Right cardiac atrium (tissue), 5 donors: ENCODE measurements around the gene EDIL3. TPM values are rescaled to one million over a fixed set of nuclear protein-coding genes. Genes with fewer than 3 reads are reported as not detected.

ENCODE experiments used
- ATAC-seq, 2 donors: fragments of 200-7000 bp; cut with Tn5 transposase; one replicate each; pipeline versions ENCODE4 v1.8.0 to v1.9.1; 2020; ENCODE audit warnings: moderate library complexity in 2 of 2, mild to moderate bottlenecking in 1 of 2
- DNase-seq, 3 donors: peaks; one replicate each; pipeline ENCODE4 v3.0.0-alpha.2; 2020
- H3K27ac ChIP-seq: one replicate; pipeline ENCODE4 v1.5.1; 2013; ENCODE audit warnings: mild to moderate bottlenecking, low read length, control low read depth, moderate library complexity
- H3K27me3 ChIP-seq: one replicate; pipeline ENCODE4 v1.6.1; 2013; ENCODE audit not compliant: control insufficient read depth, insufficient read depth
- H3K4me1 ChIP-seq: one replicate; pipeline ENCODE4 v1.6.1; 2013; ENCODE audit warnings: low read length; ENCODE audit not compliant: control insufficient read depth, insufficient read depth
- H3K4me3 ChIP-seq: one replicate; pipeline ENCODE4 v1.5.1; 2013; ENCODE audit warnings: low read length, control low read depth
- H3K9me3 ChIP-seq: one replicate; pipeline ENCODE4 v1.6.1; 2013; ENCODE audit warnings: low read length; ENCODE audit not compliant: control insufficient read depth
- WGBS: extraction: QIAGEN DNeasy Blood & Tissue Kit; methylation state at CpG from one replicate; pipeline ENCODE4 v1.1.7; 2013; 5-methylcytosine and 5-hydroxymethylcytosine counted together
- intact Hi-C, 4 donors: fragments of 100-400 bp; cut with DNase I; formaldehyde crosslinking; loops; one replicate each; pipeline versions ENCODE4 v1.11.0 to v1.14.0; 2022 to 2023
- polyA plus RNA-seq: library from polyadenylated mRNA; stranded (reverse); fragments of 200-250 nt; gene quantifications from one replicate; pipeline ENCODE4 v1.2.3, GENCODE V29; 2013
- total RNA-seq, 4 donors: library from RNA; stranded (reverse); fragmentation: NEBNext Ultra II Directional; extraction: Animal tissue kit (Norgen Biotek cat#: 25700); gene quantifications; one replicate each; pipeline ENCODE4 v1.2.1, GENCODE V29; 2021
- donor health status: healthy with polysubstance abuse.
- donor health status: DM: no; HTN: yes; CAD: no.
- donor health status: DM: no; HTN: no; CAD: no.
- donor health status: DM: no; HTN: yes; CAD: no; lungs with severe emphysema.
- donor health status: DM: yes; HTN: yes; CAD: no.

Gene EDIL3
- total and polyA plus RNA-seq, 5 donors: 3.2 to 14.6 (median 5.5) TPM

GRCh38 chr5:84253946-84254345 is 130.7 kb downstream of the EDIL3 start:
- no peaks in the 10 kb centered on the region for H3K4me1 ChIP-seq
- H3K9me3 ChIP-seq: no peaks in the 10 kb centered on the region
- no peak for DNase-seq
- intact Hi-C loops: no loop called here
- H3K27ac ChIP-seq: no peak overlapping the region
- no peak overlapping the region for H3K4me3 ChIP-seq
- 71% methylated on average over 1 of the region's 1 CpG for WGBS
- ATAC-seq: no peak
- H3K27me3 ChIP-seq: no peaks in the 10 kb centered on the region

- H3K4me1 ChIP-seq: no peaks in the 10 kb centered on the region
- H3K27me3 ChIP-seq: no peaks in the 10 kb centered on the region
- no peak for ATAC-seq
- no peak overlapping the region for H3K4me3 ChIP-seq
- no peak overlapping the region for H3K27ac ChIP-seq
- 81% methylated on average over 1 of the region's 1 CpG for WGBS
- H3K9me3 ChIP-seq: no peaks in the 10 kb centered on the region
- DNase-seq: no peak
- intact Hi-C loops: no loop called here
Measured at GRCh38 chr5:84251503-84251902, 133.2 kb downstream of the EDIL3 start.

- Histone ChIP-seq H3K27ac (no peak overlapping the region), H3K4me1 (no peaks in the 10 kb centered on the region), H3K27me3 (no peaks in the 10 kb centered on the region), H3K4me3 (no peak overlapping the region), H3K9me3 (no peaks in the 10 kb centered on the region)
- intact Hi-C loops: no loop called here
- DNase-seq (no peak), ATAC-seq (no peak)
- 65% methylated on average over 4 of the region's 4 CpGs for WGBS
Measured at GRCh38 chr5:84249918-84250630, 134.6 kb downstream of the EDIL3 start.

GRCh38 chr5:84248013-84248412 is 136.7 kb downstream of the EDIL3 start:
- intact Hi-C loops: no loop called here
- Histone ChIP-seq H3K9me3 (no peaks in the 10 kb centered on the region), H3K27ac (no peak overlapping the region), H3K4me1 (no peaks in the 10 kb centered on the region), H3K4me3 (no peak overlapping the region), H3K27me3 (no peaks in the 10 kb centered on the region)
- DNase-seq (no peak), ATAC-seq (no peak)
- WGBS: 63% methylated on average over 4 of the region's 4 CpGs

- Histone ChIP-seq H3K9me3 (no peaks in the 10 kb centered on the region), H3K27me3 (no peaks in the 10 kb centered on the region), H3K4me1 (no peaks in the 10 kb centered on the region), H3K27ac (no peak overlapping the region), H3K4me3 (no peak overlapping the region)
- intact Hi-C loops: no loop called here
- WGBS: 75% methylated on average over 3 of the region's 3 CpGs
- ATAC-seq: peak; percentile 46 to 57
- DNase-seq: no peak
Measured at GRCh38 chr5:84242286-84242685, 142.4 kb downstream of the EDIL3 start.

GRCh38 chr5:84239494-84239893 is 145.2 kb downstream of the EDIL3 start:
- Histone ChIP-seq H3K4me3 (no peak overlapping the region), H3K9me3 (no peaks in the 10 kb centered on the region), H3K4me1 (no peaks in the 10 kb centered on the region), H3K27me3 (no peaks in the 10 kb centered on the region), H3K27ac (no peak overlapping the region)
- WGBS: 44% methylated on average over 2 of the region's 2 CpGs
- intact Hi-C loops: no loop called here
- ATAC-seq (no peak), DNase-seq (no peak)

GRCh38 chr5:84237126-84237525 is 147.6 kb downstream of the EDIL3 start:
- Histone ChIP-seq H3K4me1 (no peaks in the 10 kb centered on the region), H3K9me3 (no peaks in the 10 kb centered on the region), H3K27me3 (no peaks in the 10 kb centered on the region), H3K27ac (no peak overlapping the region), H3K4me3 (no peak overlapping the region)
- DNase-seq: no peak
- intact Hi-C loops: no loop called here
- ATAC-seq: no peak

- H3K4me3 ChIP-seq: no peak overlapping the region
- no peaks in the 10 kb centered on the region for H3K4me1 ChIP-seq
- no peaks in the 10 kb centered on the region for H3K27me3 ChIP-seq
- no peak overlapping the region for H3K27ac ChIP-seq
- no peak for DNase-seq
- no peaks in the 10 kb centered on the region for H3K9me3 ChIP-seq
- ATAC-seq: no peak
- 72% methylated on average over 7 of the region's 7 CpGs for WGBS
- intact Hi-C loops: no loop called here
Measured at GRCh38 chr5:84231433-84231832, 153.2 kb downstream of the EDIL3 start.

GRCh38 chr5:84229045-84229444 is 155.6 kb downstream of the EDIL3 start:
- intact Hi-C loops: no loop called here
- no peak overlapping the region for H3K27ac ChIP-seq
- no peaks in the 10 kb centered on the region for H3K9me3 ChIP-seq
- H3K4me3 ChIP-seq: no peak overlapping the region
- no peaks in the 10 kb centered on the region for H3K27me3 ChIP-seq
- DNase-seq (no peak), ATAC-seq (no peak)
- H3K4me1 ChIP-seq: no peaks in the 10 kb centered on the region

GRCh38 chr5:84228266-84228665 is 156.4 kb downstream of the EDIL3 start:
- Histone ChIP-seq H3K4me1 (no peaks in the 10 kb centered on the region), H3K27me3 (no peaks in the 10 kb centered on the region), H3K9me3 (no peaks in the 10 kb centered on the region), H3K4me3 (no peak overlapping the region), H3K27ac (no peak overlapping the region)
- intact Hi-C loops: no loop called here
- ATAC-seq: no peak
- no peak for DNase-seq

- Histone ChIP-seq H3K9me3 (no peaks in the 10 kb centered on the region), H3K27ac (no peak overlapping the region), H3K27me3 (no peaks in the 10 kb centered on the region), H3K4me3 (no peak overlapping the region), H3K4me1 (no peaks in the 10 kb centered on the region)
- no peak for ATAC-seq
- intact Hi-C loops: no loop called here
- DNase-seq: no peak
Measured at GRCh38 chr5:84227236-84227635, 157.4 kb downstream of the EDIL3 start.

GRCh38 chr5:84218546-84218945 is 166.1 kb downstream of the EDIL3 start:
- ATAC-seq (peak in 1 of 2 donors; percentile 40), DNase-seq (peak in 2 of 3 donors; percentile 16 to 44)
- intact Hi-C loops: no loop called here
- Histone ChIP-seq H3K9me3 (no peaks in the 10 kb centered on the region), H3K4me1 (no peaks in the 10 kb centered on the region), H3K27ac (no peak overlapping the region), H3K27me3 (no peaks in the 10 kb centered on the region), H3K4me3 (no peak overlapping the region)
- WGBS: 63% methylated on average over 5 of the region's 5 CpGs
